Loucy (cell line): ENCODE results near the gene ADRA2A.

Experiments
- EZH2phosphoT487 ChIP-seq: fragments of 200-600 bp; IDR thresholded peaks from 2 replicates; pipeline ENCODE4 v1.6.1; 2018; ENCODE audit warnings: antibody characterized with exemption, mild to moderate bottlenecking, moderate library complexity, borderline replicate concordance
- TF ChIP-seq, protein P1 (sequence below): fragments of 200-600 bp; sonication (generic); conservative IDR thresholded peaks from 2 replicates; pipeline ENCODE4 v1.5.1; 2014; ENCODE audit warnings: mild to moderate bottlenecking, antibody characterized with exemption, low read length

DNA sequence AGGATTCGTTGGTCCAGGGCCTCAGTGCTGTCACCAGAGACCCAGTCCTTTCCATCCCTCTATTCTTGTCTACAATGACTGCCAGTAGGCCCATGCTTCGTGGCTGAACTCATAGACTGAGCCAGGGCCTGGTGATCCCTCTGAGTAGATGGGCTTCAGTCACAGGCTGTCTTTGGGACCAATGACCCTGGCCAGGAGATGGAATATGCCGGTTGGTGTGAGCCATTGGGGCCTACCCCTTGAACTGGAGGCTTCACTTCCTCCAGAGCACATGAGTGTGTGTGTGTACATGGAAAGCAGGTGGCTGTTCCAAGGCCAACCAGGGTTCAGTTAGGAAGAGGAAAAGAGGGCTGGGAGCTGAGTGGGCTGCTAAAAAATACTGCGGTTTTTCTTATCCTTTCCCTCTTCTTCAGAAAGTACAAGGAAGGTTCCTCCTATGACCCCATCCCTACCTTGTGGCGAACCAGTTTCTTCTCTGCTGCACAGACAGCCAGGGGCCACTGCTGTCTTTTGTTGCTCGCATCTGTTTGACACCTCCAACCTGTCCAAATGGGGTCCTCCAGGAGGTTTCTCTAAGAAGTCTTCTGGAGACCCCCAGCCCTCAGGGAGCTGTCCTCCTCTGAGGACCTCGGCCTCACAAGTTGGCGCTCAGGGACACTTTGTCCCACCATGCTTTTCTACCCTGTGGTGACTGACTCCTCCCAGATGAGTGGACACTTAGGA, 36.6 kb downstream of the ADRA2A start:
- TF ChIP-seq, protein P1, sequence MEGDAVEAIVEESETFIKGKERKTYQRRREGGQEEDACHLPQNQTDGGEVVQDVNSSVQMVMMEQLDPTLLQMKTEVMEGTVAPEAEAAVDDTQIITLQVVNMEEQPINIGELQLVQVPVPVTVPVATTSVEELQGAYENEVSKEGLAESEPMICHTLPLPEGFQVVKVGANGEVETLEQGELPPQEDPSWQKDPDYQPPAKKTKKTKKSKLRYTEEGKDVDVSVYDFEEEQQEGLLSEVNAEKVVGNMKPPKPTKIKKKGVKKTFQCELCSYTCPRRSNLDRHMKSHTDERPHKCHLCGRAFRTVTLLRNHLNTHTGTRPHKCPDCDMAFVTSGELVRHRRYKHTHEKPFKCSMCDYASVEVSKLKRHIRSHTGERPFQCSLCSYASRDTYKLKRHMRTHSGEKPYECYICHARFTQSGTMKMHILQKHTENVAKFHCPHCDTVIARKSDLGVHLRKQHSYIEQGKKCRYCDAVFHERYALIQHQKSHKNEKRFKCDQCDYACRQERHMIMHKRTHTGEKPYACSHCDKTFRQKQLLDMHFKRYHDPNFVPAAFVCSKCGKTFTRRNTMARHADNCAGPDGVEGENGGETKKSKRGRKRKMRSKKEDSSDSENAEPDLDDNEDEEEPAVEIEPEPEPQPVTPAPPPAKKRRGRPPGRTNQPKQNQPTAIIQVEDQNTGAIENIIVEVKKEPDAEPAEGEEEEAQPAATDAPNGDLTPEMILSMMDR = no peak
- TF ChIP-seq EZH2phosphoT487 = no peak
